ENCODE results near the gene NRSN2. TPM values are rescaled to one million over a fixed set of nuclear protein-coding genes. Genes with fewer than 3 reads are reported as not detected.
"Not testable (repeated sequence)": the region's sequence is repeated elsewhere in the genome, so short reads cannot be mapped to it uniquely, and the experiment has no call there.

The NRSN2 gene
- polyA plus RNA-seq, 1 experiment, result 35.6 TPM

DNA sequence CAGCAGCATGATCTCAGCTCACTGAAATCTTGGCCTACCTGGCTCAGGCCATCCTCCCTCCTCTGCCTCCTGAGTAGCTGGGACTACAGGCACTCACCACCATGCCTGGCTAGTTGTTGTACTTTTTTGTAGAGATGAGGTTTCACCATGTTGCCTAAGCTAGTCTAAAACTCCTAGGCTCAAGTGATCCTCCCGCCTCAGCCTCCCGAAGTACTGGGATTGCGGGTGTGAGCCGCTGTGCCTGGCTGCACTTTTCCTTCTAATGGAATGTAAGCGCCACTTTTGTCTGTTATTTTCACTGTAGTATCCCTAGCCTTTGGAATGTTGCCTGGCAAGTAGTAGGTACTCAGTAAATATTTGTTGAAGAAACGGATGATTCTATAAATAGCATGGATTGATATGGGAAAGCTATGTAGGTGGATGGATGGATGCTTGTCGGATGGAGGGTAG lies 23.3 kb downstream of the NRSN2 start:
- no peak for DNase-seq (ENCODE audit: low read depth, low spot score)
- Histone ChIP-seq H3K27me3 (ENCODE audit: control insufficient read depth, insufficient read depth, low read length) (no peaks in the 10 kb centered on the region), H3K9me3 (ENCODE audit: control insufficient read depth, insufficient read depth, low read length) (peaks cover 3% of the 10 kb centered on the region; the same call in 1 of the 2 replicates), H3K27ac (ENCODE audit: low read depth, low read length) (no peak overlapping the region), H3K4me3 (ENCODE audit: low read depth, low read length) (no peak overlapping the region)
- CTCF ChIA-PET, result no interaction called here
- TF ChIP-seq, protein P1, sequence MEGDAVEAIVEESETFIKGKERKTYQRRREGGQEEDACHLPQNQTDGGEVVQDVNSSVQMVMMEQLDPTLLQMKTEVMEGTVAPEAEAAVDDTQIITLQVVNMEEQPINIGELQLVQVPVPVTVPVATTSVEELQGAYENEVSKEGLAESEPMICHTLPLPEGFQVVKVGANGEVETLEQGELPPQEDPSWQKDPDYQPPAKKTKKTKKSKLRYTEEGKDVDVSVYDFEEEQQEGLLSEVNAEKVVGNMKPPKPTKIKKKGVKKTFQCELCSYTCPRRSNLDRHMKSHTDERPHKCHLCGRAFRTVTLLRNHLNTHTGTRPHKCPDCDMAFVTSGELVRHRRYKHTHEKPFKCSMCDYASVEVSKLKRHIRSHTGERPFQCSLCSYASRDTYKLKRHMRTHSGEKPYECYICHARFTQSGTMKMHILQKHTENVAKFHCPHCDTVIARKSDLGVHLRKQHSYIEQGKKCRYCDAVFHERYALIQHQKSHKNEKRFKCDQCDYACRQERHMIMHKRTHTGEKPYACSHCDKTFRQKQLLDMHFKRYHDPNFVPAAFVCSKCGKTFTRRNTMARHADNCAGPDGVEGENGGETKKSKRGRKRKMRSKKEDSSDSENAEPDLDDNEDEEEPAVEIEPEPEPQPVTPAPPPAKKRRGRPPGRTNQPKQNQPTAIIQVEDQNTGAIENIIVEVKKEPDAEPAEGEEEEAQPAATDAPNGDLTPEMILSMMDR (IDR thresholded peaks at IDR 0.05; ENCODE audit: low read depth, low read length), result no peak
- POLR2A ChIA-PET, result interaction anchor here (0.6 kb wide), 1 partner anchor 23 kb away, joined by 3 read pairs; no protein-coding TSS in a partner anchor

DNA sequence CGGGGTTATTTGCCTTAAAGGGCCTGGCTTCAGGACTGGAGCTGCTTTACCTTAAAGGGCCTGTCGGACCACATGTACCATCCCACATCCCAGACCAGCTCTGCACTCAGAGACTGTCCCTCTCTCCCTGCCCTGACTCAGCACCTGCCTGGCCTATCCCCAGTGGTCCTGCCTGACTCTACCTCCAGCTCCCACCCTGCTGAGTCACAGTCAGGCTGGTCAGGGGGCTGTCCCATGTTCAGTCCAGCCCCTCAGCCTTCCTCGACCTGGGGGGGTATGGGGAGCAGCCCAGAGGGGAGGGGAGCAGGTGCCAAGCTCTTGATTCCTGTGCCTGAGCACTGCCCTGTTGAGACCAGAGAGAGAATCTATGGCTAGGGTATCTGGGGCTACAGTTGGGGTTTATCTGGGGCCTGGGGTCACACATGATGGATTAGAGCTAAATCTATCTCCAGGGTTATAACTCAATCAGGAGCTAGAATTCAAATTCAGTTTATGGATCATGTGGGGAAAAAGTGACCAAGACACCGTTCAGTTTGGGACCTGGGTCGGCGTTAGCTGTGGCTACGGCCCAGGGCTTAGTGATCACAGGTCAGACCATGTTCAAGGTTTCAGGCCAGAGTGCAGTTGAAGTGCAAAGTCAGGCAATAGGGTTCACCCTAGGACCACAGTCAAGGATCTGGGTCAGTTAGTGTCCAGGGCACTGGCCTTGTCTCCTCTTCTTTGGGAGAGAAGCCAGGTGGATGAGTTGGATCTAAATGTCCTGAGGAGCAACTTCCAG lies 24.3 kb downstream of the NRSN2 start:
- H3K9me3 ChIP-seq (ENCODE audit: control insufficient read depth, insufficient read depth, low read length), result peaks cover 3% of the 10 kb centered on the region; the same call in 1 of the 2 replicates
- H3K27me3 ChIP-seq (ENCODE audit: control insufficient read depth, insufficient read depth, low read length), result no peaks in the 10 kb centered on the region
- H3K4me3 ChIP-seq (ENCODE audit: low read depth, low read length), result no peak overlapping the region
- TF ChIP-seq, protein P1 (IDR thresholded peaks at IDR 0.05; ENCODE audit: low read depth, low read length), result no peak
- POLR2A ChIA-PET, result interaction anchor here (1.1 to 1.6 kb wide), 2 partner anchors 9 to 10 kb away, joined by 7 to 8 read pairs; partner anchors contain the start of gene TRIB3
- CTCF ChIA-PET, result interaction anchor here (1.1 to 3.2 kb wide), 4 partner anchors 9 to 368 kb away, joined by 3 to 26 read pairs (median 5); no protein-coding TSS in a partner anchor
- H3K27ac ChIP-seq (ENCODE audit: low read depth, low read length), result peak overlapping the region; percentile 88
- no peak for DNase-seq (ENCODE audit: low read depth, low spot score)

DNA sequence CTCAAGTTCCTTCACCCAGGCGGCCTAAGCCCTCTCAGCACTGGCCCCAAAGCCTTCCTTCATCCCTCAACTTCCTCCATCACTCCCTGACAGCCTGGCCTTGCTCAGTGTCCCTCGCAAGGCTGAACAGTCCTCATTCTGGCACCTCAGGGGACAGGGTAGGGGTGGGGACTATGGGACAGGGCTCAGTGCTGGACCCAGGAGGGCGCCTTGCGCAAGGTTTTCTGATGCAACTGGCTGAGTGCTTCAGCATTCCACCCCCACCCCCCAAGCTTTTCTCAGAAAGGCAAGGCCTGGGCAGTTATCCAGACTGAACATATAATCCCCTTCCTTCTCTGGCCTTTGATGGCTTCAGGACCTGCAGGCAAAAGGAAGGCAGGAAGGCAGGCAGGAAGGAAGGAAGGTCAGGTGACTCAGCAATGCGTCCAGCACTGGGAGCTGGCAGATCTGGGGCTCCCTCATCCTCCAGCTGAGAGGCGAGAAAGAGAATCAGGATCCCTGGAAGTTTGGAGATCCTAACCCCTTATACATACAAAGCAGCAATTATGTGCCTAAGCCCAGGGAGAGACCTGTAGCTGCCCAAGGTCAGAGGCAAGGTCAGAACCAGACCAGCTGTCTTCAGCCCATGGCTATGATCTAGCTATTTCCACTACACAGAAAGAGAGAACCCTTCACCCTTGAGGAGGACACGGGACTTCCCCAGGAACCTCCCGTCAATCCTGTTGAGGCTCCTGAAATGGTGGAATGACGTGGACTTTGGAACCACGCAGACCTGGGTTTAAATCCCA lies 25.0 kb downstream of the NRSN2 start:
- TF ChIP-seq, protein P1 (IDR thresholded peaks at IDR 0.05; ENCODE audit: low read depth, low read length), result no peak
- H3K9me3 ChIP-seq (ENCODE audit: control insufficient read depth, insufficient read depth, low read length), result peaks cover 3% of the 10 kb centered on the region; the same call in 1 of the 2 replicates
- peak overlapping the region; percentile 88 for H3K27ac ChIP-seq (ENCODE audit: low read depth, low read length)
- ChIA-PET POLR2A (interaction anchor here (0.6 to 1.6 kb wide), 3 partner anchors 9 to 120 kb away, joined by 4 to 8 read pairs (median 7); partner anchors contain the start of gene TRIB3), CTCF (interaction anchor here (0.6 to 3.2 kb wide), 7 partner anchors 9 to 367 kb away, joined by 3 to 26 read pairs (median 3); no protein-coding TSS in a partner anchor)
- no peak for DNase-seq (ENCODE audit: low read depth, low spot score)
- no peaks in the 10 kb centered on the region for H3K27me3 ChIP-seq (ENCODE audit: control insufficient read depth, insufficient read depth, low read length)
- no peak overlapping the region for H3K4me3 ChIP-seq (ENCODE audit: low read depth, low read length)

DNA sequence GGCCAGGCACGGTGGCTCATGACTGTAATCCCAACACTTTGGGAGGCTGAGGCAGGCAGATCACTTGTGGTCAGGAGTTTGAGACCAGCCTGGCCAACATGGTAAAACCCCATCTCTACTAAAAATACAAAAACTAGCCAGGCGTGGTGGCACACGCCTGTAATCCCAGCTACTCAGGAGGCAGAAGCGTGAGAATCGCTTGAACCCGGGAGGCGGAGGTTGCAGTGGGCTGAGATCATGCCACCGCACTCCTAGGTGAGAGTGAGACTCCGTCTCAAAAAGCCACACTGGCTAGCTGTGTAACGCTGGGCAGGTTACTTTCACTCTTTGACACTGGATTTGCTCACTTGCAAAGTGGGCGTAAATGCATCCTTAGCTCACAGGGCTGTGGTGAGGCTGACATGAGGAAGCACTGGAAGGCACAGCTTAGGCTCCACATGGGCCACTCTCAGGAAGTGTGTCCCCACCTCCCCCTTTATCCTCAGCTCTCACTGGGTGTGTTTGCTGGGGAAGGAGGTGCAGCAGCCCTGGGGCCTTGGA lies 25.7 kb downstream of the NRSN2 start:
- DNase-seq (ENCODE audit: low read depth, low spot score); H3K9me3 ChIP-seq (ENCODE audit: control insufficient read depth, insufficient read depth, low read length); H3K27me3 ChIP-seq (ENCODE audit: control insufficient read depth, insufficient read depth, low read length); H3K4me3 ChIP-seq (ENCODE audit: low read depth, low read length): not testable (repeated sequence)
- ChIA-PET CTCF (interaction anchor here (0.6 to 3.2 kb wide), 4 partner anchors 10 to 367 kb away, joined by 3 to 26 read pairs (median 3); no protein-coding TSS in a partner anchor), POLR2A (interaction anchor here (1.6 kb wide), 1 partner anchor 8 kb away, joined by 7 read pairs; the partner anchor contains the start of gene TRIB3)
- H3K27ac ChIP-seq (ENCODE audit: low read depth, low read length), result peak overlapping the region; percentile 88

All from AG04450 (cell line).